ENCODE data around the gene ERMAP.

ERMAP gene

GRCh38 chr1:42832641-42833240 lies 15.8 kb downstream of the ERMAP start:
- peaks cover 22% of the 10 kb centered on the region for H3K36me3 ChIP-seq (ENCODE audit: insufficient read depth, low read length)
- H3K4me2 ChIP-seq (ENCODE audit: low read length): no peak overlapping the region
- H3K9ac ChIP-seq (ENCODE audit: low read depth, low read length): no peak overlapping the region
- no peaks in the 10 kb centered on the region for H3K4me1 ChIP-seq (ENCODE audit: control insufficient read depth, insufficient read depth, low read length)
- no peak overlapping the region for H3K4me3 ChIP-seq (ENCODE audit: low read length)
- no peaks in the 10 kb centered on the region for H3K27me3 ChIP-seq (ENCODE audit: control insufficient read depth, insufficient read depth, low read length)
- no peaks in the 10 kb centered on the region for H3K9me3 ChIP-seq (replicated peaks; ENCODE audit: low read length)

- Histone ChIP-seq H3K9me3 (replicated peaks; ENCODE audit: low read length) (no peaks in the 10 kb centered on the region), H3K36me3 (ENCODE audit: insufficient read depth, low read length) (peaks cover 19% of the 10 kb centered on the region), H3K27me3 (ENCODE audit: control insufficient read depth, insufficient read depth, low read length) (no peaks in the 10 kb centered on the region), H3K4me1 (ENCODE audit: control insufficient read depth, insufficient read depth, low read length) (no peaks in the 10 kb centered on the region), H3K4me3 (ENCODE audit: low read length) (no peak overlapping the region), H3K9ac (ENCODE audit: low read depth, low read length) (no peak overlapping the region), H3K4me2 (ENCODE audit: low read length) (no peak overlapping the region)
These were observed 17.1 kb downstream of the ERMAP start for GRCh38 chr1:42833981-42834380.

GRCh38 chr1:42834803-42835202 lies 17.9 kb downstream of the ERMAP start:
- H3K9ac ChIP-seq (ENCODE audit: low read depth, low read length): no peak overlapping the region
- no peaks in the 10 kb centered on the region for H3K9me3 ChIP-seq (replicated peaks; ENCODE audit: low read length)
- no peaks in the 10 kb centered on the region for H3K4me1 ChIP-seq (ENCODE audit: control insufficient read depth, insufficient read depth, low read length)
- no peak overlapping the region for H3K4me3 ChIP-seq (ENCODE audit: low read length)
- H3K27me3 ChIP-seq (ENCODE audit: control insufficient read depth, insufficient read depth, low read length): no peaks in the 10 kb centered on the region
- peaks cover 13% of the 10 kb centered on the region for H3K36me3 ChIP-seq (ENCODE audit: insufficient read depth, low read length)
- no peak overlapping the region for H3K4me2 ChIP-seq (ENCODE audit: low read length)

GRCh38 chr1:42835422-42835821 lies 18.5 kb downstream of the ERMAP start:
- H3K36me3 ChIP-seq (ENCODE audit: insufficient read depth, low read length): peaks cover 8% of the 10 kb centered on the region
- H3K9ac ChIP-seq (ENCODE audit: low read depth, low read length): no peak overlapping the region
- H3K4me3 ChIP-seq (ENCODE audit: low read length): no peak overlapping the region
- H3K4me1 ChIP-seq (ENCODE audit: control insufficient read depth, insufficient read depth, low read length): no peaks in the 10 kb centered on the region
- H3K9me3 ChIP-seq (replicated peaks; ENCODE audit: low read length): no peaks in the 10 kb centered on the region
- no peaks in the 10 kb centered on the region for H3K27me3 ChIP-seq (ENCODE audit: control insufficient read depth, insufficient read depth, low read length)
- H3K4me2 ChIP-seq (ENCODE audit: low read length): no peak overlapping the region

DNA sequence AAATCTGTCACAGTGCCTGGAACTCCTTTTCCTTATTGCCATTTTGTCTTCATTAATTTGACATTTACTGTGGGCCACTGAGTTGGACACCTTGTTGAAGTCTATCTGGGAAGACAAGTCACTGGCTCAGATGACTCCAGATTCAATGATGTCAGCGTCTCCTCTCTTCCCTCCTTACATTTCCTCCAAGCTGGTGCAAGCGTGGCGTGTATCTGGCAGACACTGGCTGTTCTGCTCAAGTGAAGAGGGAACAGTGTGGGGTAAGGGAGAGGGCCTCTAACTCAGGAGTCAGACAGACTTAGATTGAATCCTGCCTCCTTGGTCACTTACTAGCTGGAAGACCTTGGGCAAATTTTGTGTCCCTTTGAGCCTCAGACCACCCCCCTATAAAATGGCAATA lies 20.8 kb downstream of the ERMAP start:
- Histone ChIP-seq H3K4me3 (ENCODE audit: low read length) (no peak overlapping the region), H3K27me3 (ENCODE audit: control insufficient read depth, insufficient read depth, low read length) (no peaks in the 10 kb centered on the region), H3K4me1 (ENCODE audit: control insufficient read depth, insufficient read depth, low read length) (no peaks in the 10 kb centered on the region), H3K36me3 (ENCODE audit: insufficient read depth, low read length) (peaks cover 8% of the 10 kb centered on the region), H3K9me3 (replicated peaks; ENCODE audit: low read length) (no peaks in the 10 kb centered on the region), H3K4me2 (ENCODE audit: low read length) (no peak overlapping the region), H3K9ac (ENCODE audit: low read depth, low read length) (no peak overlapping the region)

DNA sequence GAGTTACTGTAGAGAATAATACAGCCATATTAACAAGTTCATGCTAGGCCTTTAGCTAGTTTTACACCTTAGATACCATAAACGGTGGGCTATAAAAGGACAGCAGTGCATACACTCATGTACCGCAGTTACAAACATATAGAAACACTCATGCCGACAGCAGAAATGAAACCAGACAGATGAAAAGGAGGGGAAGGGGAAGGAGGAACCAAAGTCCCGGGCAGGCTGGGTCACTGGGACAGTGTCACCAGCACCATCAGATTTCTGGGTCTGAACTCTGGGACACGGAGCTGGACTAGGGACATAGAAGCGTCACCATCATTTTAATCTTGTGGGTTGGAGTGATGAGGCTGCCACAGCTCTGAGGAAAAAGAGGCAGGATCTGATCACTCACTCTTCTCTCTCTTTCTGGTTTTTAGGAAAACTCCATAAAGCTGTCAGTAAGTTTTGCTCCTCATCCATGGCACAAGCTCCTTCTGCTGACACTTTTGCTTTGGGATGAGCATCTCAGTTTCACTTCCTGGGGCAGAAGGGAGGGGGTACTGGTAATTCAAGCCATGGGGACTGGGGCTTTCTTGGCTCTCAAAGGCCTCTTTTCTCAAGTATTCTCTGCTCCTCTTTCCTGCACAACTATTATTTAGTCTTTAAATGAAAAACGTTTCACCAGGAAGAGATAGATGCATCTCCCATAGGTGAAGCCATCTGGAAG lies 21.7 kb downstream of the ERMAP start:
- H3K4me2 ChIP-seq (ENCODE audit: low read length): no peak overlapping the region

DNA sequence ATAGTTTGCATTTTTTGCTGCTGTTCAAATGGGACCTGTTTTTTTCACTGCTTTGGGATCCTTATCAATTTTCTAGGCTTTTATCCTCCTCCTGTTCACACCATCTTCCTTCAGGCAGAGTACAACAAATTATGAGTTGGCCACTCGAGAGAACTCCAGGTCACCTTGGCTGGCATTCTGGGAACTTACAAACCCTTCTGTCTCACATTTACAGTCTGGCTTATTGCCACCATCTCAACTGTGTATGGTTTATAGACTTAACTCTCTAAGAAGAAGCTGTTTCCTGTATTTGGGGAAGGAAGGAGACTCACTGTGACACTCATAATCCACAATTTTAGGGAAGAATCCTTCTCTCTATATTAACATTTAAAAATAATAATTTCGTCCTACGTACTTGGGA lies 24.1 kb downstream of the ERMAP start:
- Histone ChIP-seq H3K4me3 (ENCODE audit: low read length) (no peak overlapping the region), H3K4me2 (ENCODE audit: low read length) (no peak overlapping the region), H3K27me3 (ENCODE audit: control insufficient read depth, insufficient read depth, low read length) (no peaks in the 10 kb centered on the region), H3K4me1 (ENCODE audit: control insufficient read depth, insufficient read depth, low read length) (peaks cover 4% of the 10 kb centered on the region), H3K9me3 (replicated peaks; ENCODE audit: low read length) (no peaks in the 10 kb centered on the region), H3K36me3 (ENCODE audit: insufficient read depth, low read length) (peaks cover 7% of the 10 kb centered on the region), H3K9ac (ENCODE audit: low read depth, low read length) (no peak overlapping the region)

More for the DNA sequence above, 21.7 kb downstream of the ERMAP start:
- no peak overlapping the region for H3K4me3 ChIP-seq (ENCODE audit: low read length)
- H3K27me3 ChIP-seq (ENCODE audit: control insufficient read depth, insufficient read depth, low read length): no peaks in the 10 kb centered on the region
- no peak overlapping the region for H3K9ac ChIP-seq (ENCODE audit: low read depth, low read length)
- H3K4me1 ChIP-seq (ENCODE audit: control insufficient read depth, insufficient read depth, low read length): no peaks in the 10 kb centered on the region
- H3K9me3 ChIP-seq (replicated peaks; ENCODE audit: low read length): no peaks in the 10 kb centered on the region
- H3K36me3 ChIP-seq (ENCODE audit: insufficient read depth, low read length): peaks cover 12% of the 10 kb centered on the region

DNA sequence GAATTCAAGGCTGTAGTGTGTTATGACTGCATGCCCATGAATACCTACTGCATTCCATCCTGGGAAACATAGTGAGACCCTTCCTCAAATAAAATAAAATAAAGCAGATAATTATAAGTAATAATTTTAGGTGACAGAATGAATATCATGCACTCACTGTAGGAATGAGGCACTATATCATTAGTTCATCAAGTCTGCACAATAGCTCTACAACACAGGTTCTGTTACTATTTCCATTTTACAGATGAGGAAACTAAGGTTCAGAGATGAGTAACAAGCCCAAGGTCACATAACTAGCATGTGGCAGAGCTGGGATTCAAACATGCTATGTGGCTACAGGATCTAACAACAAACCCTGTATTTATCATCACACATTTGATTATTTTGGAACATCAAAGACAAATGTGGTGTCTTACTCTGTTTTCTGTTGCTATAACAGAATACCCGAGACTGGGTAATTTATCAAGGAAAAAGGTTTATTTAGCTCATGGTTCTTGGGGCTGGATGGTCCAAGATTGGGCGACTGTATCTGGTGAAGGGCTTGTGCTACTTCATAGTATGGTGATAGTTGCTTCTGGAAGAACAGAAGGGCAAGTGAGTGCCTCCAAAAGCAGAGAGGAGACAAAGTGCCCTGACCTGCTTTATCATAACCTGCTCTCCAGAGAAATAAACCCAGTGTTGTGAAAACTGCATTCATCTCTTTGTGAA lies 24.7 kb downstream of the ERMAP start:
- Histone ChIP-seq H3K9ac (ENCODE audit: low read depth, low read length) (no peak overlapping the region), H3K27me3 (ENCODE audit: control insufficient read depth, insufficient read depth, low read length) (no peaks in the 10 kb centered on the region), H3K4me3 (ENCODE audit: low read length) (no peak overlapping the region), H3K36me3 (ENCODE audit: insufficient read depth, low read length) (peaks cover 7% of the 10 kb centered on the region), H3K9me3 (replicated peaks; ENCODE audit: low read length) (no peaks in the 10 kb centered on the region), H3K4me2 (ENCODE audit: low read length) (no peak overlapping the region), H3K4me1 (ENCODE audit: control insufficient read depth, insufficient read depth, low read length) (peaks cover 4% of the 10 kb centered on the region)

GRCh38 chr1:42844592-42845140 lies 27.7 kb downstream of the ERMAP start:
- Histone ChIP-seq H3K27me3 (ENCODE audit: control insufficient read depth, insufficient read depth, low read length) (no peaks in the 10 kb centered on the region), H3K9ac (ENCODE audit: low read depth, low read length) (no peak overlapping the region), H3K36me3 (ENCODE audit: insufficient read depth, low read length) (peaks cover 10% of the 10 kb centered on the region), H3K4me1 (ENCODE audit: control insufficient read depth, insufficient read depth, low read length) (peaks cover 15% of the 10 kb centered on the region), H3K4me3 (ENCODE audit: low read length) (no peak overlapping the region), H3K9me3 (replicated peaks; ENCODE audit: low read length) (no peaks in the 10 kb centered on the region), H3K4me2 (ENCODE audit: low read length) (peak overlapping the region; percentile 25)

GRCh38 chr1:42845193-42845592 lies 28.3 kb downstream of the ERMAP start:
- Histone ChIP-seq H3K9ac (ENCODE audit: low read depth, low read length) (no peak overlapping the region), H3K27me3 (ENCODE audit: control insufficient read depth, insufficient read depth, low read length) (no peaks in the 10 kb centered on the region), H3K4me3 (ENCODE audit: low read length) (no peak overlapping the region), H3K4me1 (ENCODE audit: control insufficient read depth, insufficient read depth, low read length) (peaks cover 15% of the 10 kb centered on the region), H3K9me3 (replicated peaks; ENCODE audit: low read length) (no peaks in the 10 kb centered on the region), H3K4me2 (ENCODE audit: low read length) (peak overlapping the region; percentile 98), H3K36me3 (ENCODE audit: insufficient read depth, low read length) (peaks cover 12% of the 10 kb centered on the region)

- H3K4me1 ChIP-seq (ENCODE audit: control insufficient read depth, insufficient read depth, low read length): peaks cover 15% of the 10 kb centered on the region
- peak overlapping the region; percentile 85 for H3K4me3 ChIP-seq (ENCODE audit: low read length)
- peak overlapping the region; percentile 41 for H3K9ac ChIP-seq (ENCODE audit: low read depth, low read length)
These were observed 28.9 kb downstream of the ERMAP start for GRCh38 chr1:42845866-42846256.

More at GRCh38 chr1:42845866-42846256, 28.9 kb downstream of the ERMAP start:
- H3K9me3 ChIP-seq (replicated peaks; ENCODE audit: low read length): no peaks in the 10 kb centered on the region
- H3K4me2 ChIP-seq (ENCODE audit: low read length): peak overlapping the region; percentile 98
- H3K27me3 ChIP-seq (ENCODE audit: control insufficient read depth, insufficient read depth, low read length): no peaks in the 10 kb centered on the region
- peaks cover 17% of the 10 kb centered on the region for H3K36me3 ChIP-seq (ENCODE audit: insufficient read depth, low read length)

Measured in skeletal muscle satellite cell (primary cell).